ENCODE measurements around the gene MEOX1. TPM values are rescaled to one million over a fixed set of nuclear protein-coding genes. Genes with fewer than 3 reads are reported as not detected.

The MEOX1 gene
- total and polyA plus RNA-seq, 2 of the 13 experiments (the other 11 are each of a cell fraction or from before 2014, with no cell fraction given), result not detected

DNA sequence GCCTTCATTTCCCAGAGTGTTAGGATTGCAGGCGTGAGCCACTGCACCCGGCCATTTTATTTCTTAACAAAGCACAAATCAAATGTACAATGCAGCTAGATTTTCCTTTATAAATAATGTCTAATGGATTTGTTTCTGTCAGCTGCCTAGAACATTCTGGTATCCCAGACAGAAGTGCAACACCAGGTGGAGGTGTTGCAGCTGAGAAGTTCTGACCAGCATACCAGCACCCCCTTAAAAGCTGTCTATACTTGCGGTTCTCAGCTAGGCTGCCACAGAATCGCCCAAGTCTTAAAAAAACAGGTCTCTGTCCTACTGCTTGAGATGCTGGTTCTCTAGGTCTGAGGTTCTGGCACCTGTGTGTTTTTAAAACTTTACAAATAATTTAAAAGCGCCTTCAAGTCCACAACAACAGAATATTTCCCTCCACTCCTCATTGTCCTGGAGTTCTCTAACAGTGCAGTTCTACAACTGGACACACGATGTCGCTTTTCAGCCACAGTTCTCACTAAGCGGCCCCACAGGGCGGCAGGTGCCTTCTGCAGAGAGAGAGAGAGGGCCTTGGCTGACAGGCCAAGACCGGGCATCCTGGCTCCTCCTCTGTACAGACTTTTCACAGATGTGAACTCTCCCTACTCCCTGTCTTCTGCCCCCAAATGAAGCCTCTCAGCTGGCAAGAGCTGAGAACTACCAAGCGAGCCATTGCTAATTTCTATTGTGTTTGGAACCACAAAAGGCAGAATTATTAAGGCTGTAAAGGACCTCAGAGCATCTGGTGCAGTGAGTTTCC lies 32.6 kb upstream of the MEOX1 start:
- H3K4me1 ChIP-seq (ENCODE audit: insufficient read depth, low read length), result peaks cover 33% of the 10 kb centered on the region
- H4K20me1 ChIP-seq (ENCODE audit: insufficient read depth, low read length), result no peaks in the 10 kb centered on the region
- H3K27ac ChIP-seq (ENCODE audit: extremely low read length, insufficient read depth, low read length), result no peak overlapping the region
- FAIRE-seq, result peak; percentile 82
- 22% methylated on average over 11 of the region's 11 CpGs for WGBS (ENCODE audit: low lambda C conversion rate)
- H3K4me3 ChIP-seq (replicated peaks in 1 of 3; ENCODE audit: insufficient read depth in 1 of 3, low read depth in 2 of 3, low read length in 3 of 3), result no peak overlapping the region
- peak; percentile 85 for DNase-seq (ENCODE audit: low spot score)
- ChIA-PET CTCF (ENCODE audit: low intra/inter-chr PET ratio, low total read pairs) (interaction anchor here (1.2 to 8.4 kb wide), 8 partner anchors 57 to 151 kb away, joined by 3 to 373 read pairs (median 8); partner anchors contain the start of gene SOST), POLR2A (interaction anchor here (0.6 kb wide), 1 partner anchor 121 kb away, joined by 3 read pairs; no protein-coding TSS in a partner anchor)
- no peak overlapping the region; the same call in 1 of the 2 replicates for H3K4me2 ChIP-seq (ENCODE audit: low read depth, low read length)
- no peak overlapping the region for H3K9ac ChIP-seq (ENCODE audit: insufficient read depth, low read depth, low read length)
- peak; percentile 86 for ATAC-seq
- BruUV-seq (replicated peaks), result no TSS peak
- intact Hi-C loops (cut with micrococcal nuclease; ENCODE audit: unreplicated experiment) (loop anchor here (1.0 kb wide), 2 partner anchors 66 to 152 kb away; no protein-coding TSS in a partner anchor), in situ Hi-C loops (cut with HindIII; ENCODE audit: extremely low pct_ligation_motif_present, low pct_unique_long_range_greater_than_20kb) (loop anchor here (5.0 kb wide), 1 partner anchor 68 kb away; no protein-coding TSS in a partner anchor)
- peaks cover 11 to 31% of the 10 kb centered on the region in 2 experiments for H3K27me3 ChIP-seq (ENCODE audit: control insufficient read depth in 1 of 2, insufficient read depth in 2 of 2, low read length in 2 of 2)
- no peaks in the 10 kb centered on the region for H3K79me2 ChIP-seq (ENCODE audit: insufficient read depth, low read length)
- H3K36me3 ChIP-seq (replicated peaks in 1 of 2; ENCODE audit: control insufficient read depth in 1 of 2, insufficient read depth in 2 of 2, low read length in 2 of 2), result no peaks in the 10 kb centered on the region
- no peaks in the 10 kb centered on the region for H3K9me3 ChIP-seq (ENCODE audit: low read length)
- no peak overlapping the region for H2AFZ ChIP-seq (ENCODE audit: low read length)
- TF ChIP-seq ZIK1 (CRISPR knock-in tag; IDR thresholded peaks at IDR 0.05; ENCODE audit: borderline replicate concordance, low read depth) (no peak), ZNF678 (CRISPR knock-in tag; IDR thresholded peaks at IDR 0.05) (no peak), KMT2B (CRISPR knock-in tag; IDR thresholded peaks at IDR 0.05) (peak; percentile 19; the same call in 1 of the 2 replicates), ZNF235 (CRISPR knock-in tag; IDR thresholded peaks at IDR 0.05; ENCODE audit: borderline replicate concordance) (no peak), ZNF138 (CRISPR knock-in tag; IDR thresholded peaks at IDR 0.05; ENCODE audit: low read depth) (no peak), THYN1 (CRISPR knock-in tag; IDR thresholded peaks at IDR 0.05; ENCODE audit: borderline replicate concordance, low read depth) (no peak), ZFP36L1 (CRISPR knock-in tag; IDR thresholded peaks at IDR 0.05) (no peak), HDAC6 (IDR thresholded peaks at IDR 0.05; ENCODE audit: low read depth, low read length) (no peak), ZNF562 (CRISPR knock-in tag; IDR thresholded peaks at IDR 0.05; ENCODE audit: borderline replicate concordance) (no peak), MXD4 (CRISPR knock-in tag; IDR thresholded peaks at IDR 0.05) (no peak), YEATS2 (CRISPR knock-in tag; IDR thresholded peaks at IDR 0.05; ENCODE audit: borderline replicate concordance) (peak; percentile 70; the same call in 1 of the 2 replicates), TP53 (CRISPR knock-in tag; conservative IDR thresholded peaks at IDR 0.05) (no peak), PLSCR1 (CRISPR knock-in tag; IDR thresholded peaks at IDR 0.05; ENCODE audit: borderline replicate concordance) (no peak), AKAP8 (CRISPR knock-in tag; IDR thresholded peaks at IDR 0.05) (no peak), ZC3H4 (CRISPR knock-in tag; IDR thresholded peaks at IDR 0.05; ENCODE audit: borderline replicate concordance) (no peak), ELF3 (CRISPR knock-in tag; IDR thresholded peaks at IDR 0.05) (peak; percentile 46; the same call in 1 of the 2 replicates), MAFK (conservative IDR thresholded peaks at IDR 0.05 in 1 of 2, IDR thresholded peaks at IDR 0.05 in 1 of 2; ENCODE audit: low read length in 2 of 2) (no peak), ZNF33B (CRISPR knock-in tag; IDR thresholded peaks at IDR 0.05) (no peak), HDAC2 (CRISPR knock-in tag; IDR thresholded peaks at IDR 0.05) (peak; percentile 41; the same call in 1 of the 2 replicates)
- TF ChIP-seq, protein P1, sequence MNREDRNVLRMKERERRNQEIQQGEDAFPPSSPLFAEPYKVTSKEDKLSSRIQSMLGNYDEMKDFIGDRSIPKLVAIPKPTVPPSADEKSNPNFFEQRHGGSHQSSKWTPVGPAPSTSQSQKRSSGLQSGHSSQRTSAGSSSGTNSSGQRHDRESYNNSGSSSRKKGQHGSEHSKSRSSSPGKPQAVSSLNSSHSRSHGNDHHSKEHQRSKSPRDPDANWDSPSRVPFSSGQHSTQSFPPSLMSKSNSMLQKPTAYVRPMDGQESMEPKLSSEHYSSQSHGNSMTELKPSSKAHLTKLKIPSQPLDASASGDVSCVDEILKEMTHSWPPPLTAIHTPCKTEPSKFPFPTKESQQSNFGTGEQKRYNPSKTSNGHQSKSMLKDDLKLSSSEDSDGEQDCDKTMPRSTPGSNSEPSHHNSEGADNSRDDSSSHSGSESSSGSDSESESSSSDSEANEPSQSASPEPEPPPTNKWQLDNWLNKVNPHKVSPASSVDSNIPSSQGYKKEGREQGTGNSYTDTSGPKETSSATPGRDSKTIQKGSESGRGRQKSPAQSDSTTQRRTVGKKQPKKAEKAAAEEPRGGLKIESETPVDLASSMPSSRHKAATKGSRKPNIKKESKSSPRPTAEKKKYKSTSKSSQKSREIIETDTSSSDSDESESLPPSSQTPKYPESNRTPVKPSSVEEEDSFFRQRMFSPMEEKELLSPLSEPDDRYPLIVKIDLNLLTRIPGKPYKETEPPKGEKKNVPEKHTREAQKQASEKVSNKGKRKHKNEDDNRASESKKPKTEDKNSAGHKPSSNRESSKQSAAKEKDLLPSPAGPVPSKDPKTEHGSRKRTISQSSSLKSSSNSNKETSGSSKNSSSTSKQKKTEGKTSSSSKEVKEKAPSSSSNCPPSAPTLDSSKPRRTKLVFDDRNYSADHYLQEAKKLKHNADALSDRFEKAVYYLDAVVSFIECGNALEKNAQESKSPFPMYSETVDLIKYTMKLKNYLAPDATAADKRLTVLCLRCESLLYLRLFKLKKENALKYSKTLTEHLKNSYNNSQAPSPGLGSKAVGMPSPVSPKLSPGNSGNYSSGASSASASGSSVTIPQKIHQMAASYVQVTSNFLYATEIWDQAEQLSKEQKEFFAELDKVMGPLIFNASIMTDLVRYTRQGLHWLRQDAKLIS (CRISPR knock-in tag; IDR thresholded peaks at IDR 0.05), result no peak
